SU-DHL-6 (cell line): ENCODE results near the gene CCDC63.

Source experiments
- H2AFZ ChIP-seq: fragments of 200-600 bp; sonication (generic); 2 replicates; pipeline ENCODE4 v1.6.1; 2014; ENCODE audit warnings: low read depth, mild to moderate bottlenecking, moderate library complexity, mixed read lengths, antibody characterized with exemption, low read length; ENCODE audit not compliant: severe bottlenecking
- H3F3A ChIP-seq: fragments of 200-600 bp; shearing (Covaris generic); 2 replicates; pipeline ENCODE4 v1.6.0; 2016; ENCODE audit warnings: antibody characterized with exemption, mild to moderate bottlenecking; ENCODE audit not compliant: insufficient read depth
- H3K27ac ChIP-seq: fragments of 200-600 bp; sonication (generic); 2 replicates; pipeline ENCODE4 v1.5.1; 2016; ENCODE audit warnings: low read depth, mild to moderate bottlenecking, low read length, moderate library complexity, mixed read lengths
- H3K27me3 ChIP-seq: fragments of 200-600 bp; sonication (generic), shearing (Covaris generic); 2 replicates; pipeline ENCODE4 v1.6.0; 2014; ENCODE audit warnings: mild to moderate bottlenecking, low read length
- H3K36me3 ChIP-seq: fragments of 200-600 bp; sonication (generic); 2 replicates; pipeline ENCODE4 v1.6.1; 2014; ENCODE audit warnings: mild to moderate bottlenecking, low read length, mixed read lengths
- H3K4me2 ChIP-seq: fragments of 300-600, 200-600 bp; shearing (Covaris generic), sonication (generic); 2 replicates; pipeline ENCODE4 v1.6.0; 2014; ENCODE audit warnings: low read length, low read depth, mild to moderate bottlenecking; ENCODE audit not compliant: poor library complexity, severe bottlenecking
- H3K4me3 ChIP-seq: fragments of 200-600 bp; sonication (generic); 2 replicates; pipeline ENCODE4 v1.5.1; 2014; ENCODE audit warnings: antibody characterized with exemption, low read length, mild to moderate bottlenecking, mixed read lengths; ENCODE audit not compliant: insufficient read depth, poor library complexity, severe bottlenecking
- H3K79me2 ChIP-seq: fragments of 200-600 bp; sonication (generic); 2 replicates; pipeline ENCODE4 v1.6.1; 2014; ENCODE audit warnings: mild to moderate bottlenecking, low read length, moderate library complexity; ENCODE audit not compliant: insufficient read depth
- H3K9ac ChIP-seq: fragments of 200-600 bp; sonication (generic); 2 replicates; pipeline ENCODE4 v1.7.0; 2014; ENCODE audit warnings: mild to moderate bottlenecking, low read length
- H3K9me2 ChIP-seq: fragments of 200-600 bp; sonication (generic); replicated peaks from 2 replicates; pipeline ENCODE4 v1.6.1; 2014; ENCODE audit warnings: low read length; ENCODE audit not compliant: insufficient read depth
- H3K9me3 ChIP-seq: fragments of 200-600 bp; sonication (generic); 2 replicates; pipeline ENCODE4 v1.6.1; 2014; ENCODE audit warnings: low read length, mixed read lengths; ENCODE audit not compliant: insufficient read depth
- H4K20me1 ChIP-seq: fragments of 200-600 bp; sonication (generic); 2 replicates; pipeline ENCODE4 v1.6.1; 2014; ENCODE audit warnings: low read depth, mild to moderate bottlenecking, antibody characterized with exemption, low read length, moderate library complexity, mixed read lengths
- CTCF ChIP-seq: fragments of 200-600 bp; sonication (generic); IDR thresholded peaks from one replicate; pipeline ENCODE4 v1.5.1; 2017; ENCODE audit warnings: antibody characterized with exemption, mild to moderate bottlenecking, low read length, moderate library complexity; ENCODE audit not compliant: insufficient read depth, poor library complexity, severe bottlenecking
- EZH2phosphoT487 ChIP-seq: fragments of 200-600 bp; sonication (generic), shearing (Covaris generic); conservative IDR thresholded peaks from 2 replicates; pipeline ENCODE4 v1.6.1; 2018; ENCODE audit warnings: mild to moderate bottlenecking, antibody characterized with exemption, low read length, moderate library complexity, mixed read lengths

The CCDC63 gene

GRCh38 chr12:110907583-110907982, 60.8 kb downstream of the CCDC63 start:
- Histone ChIP-seq H3K27me3 (no peaks in the 10 kb centered on the region), H3F3A (no peaks in the 10 kb centered on the region; the same call in 1 of the 2 replicates), H3K4me2 (no peak overlapping the region), H3K9me2 (no peaks in the 10 kb centered on the region), H3K36me3 (no peaks in the 10 kb centered on the region), H3K9ac (no peak overlapping the region), H4K20me1 (no peaks in the 10 kb centered on the region), H2AFZ (no peak overlapping the region), H3K79me2 (no peaks in the 10 kb centered on the region), H3K4me3 (no peak overlapping the region), H3K9me3 (no peaks in the 10 kb centered on the region), H3K27ac (no peak overlapping the region)
- TF ChIP-seq CTCF (no peak), EZH2phosphoT487 (no peak)

DNA sequence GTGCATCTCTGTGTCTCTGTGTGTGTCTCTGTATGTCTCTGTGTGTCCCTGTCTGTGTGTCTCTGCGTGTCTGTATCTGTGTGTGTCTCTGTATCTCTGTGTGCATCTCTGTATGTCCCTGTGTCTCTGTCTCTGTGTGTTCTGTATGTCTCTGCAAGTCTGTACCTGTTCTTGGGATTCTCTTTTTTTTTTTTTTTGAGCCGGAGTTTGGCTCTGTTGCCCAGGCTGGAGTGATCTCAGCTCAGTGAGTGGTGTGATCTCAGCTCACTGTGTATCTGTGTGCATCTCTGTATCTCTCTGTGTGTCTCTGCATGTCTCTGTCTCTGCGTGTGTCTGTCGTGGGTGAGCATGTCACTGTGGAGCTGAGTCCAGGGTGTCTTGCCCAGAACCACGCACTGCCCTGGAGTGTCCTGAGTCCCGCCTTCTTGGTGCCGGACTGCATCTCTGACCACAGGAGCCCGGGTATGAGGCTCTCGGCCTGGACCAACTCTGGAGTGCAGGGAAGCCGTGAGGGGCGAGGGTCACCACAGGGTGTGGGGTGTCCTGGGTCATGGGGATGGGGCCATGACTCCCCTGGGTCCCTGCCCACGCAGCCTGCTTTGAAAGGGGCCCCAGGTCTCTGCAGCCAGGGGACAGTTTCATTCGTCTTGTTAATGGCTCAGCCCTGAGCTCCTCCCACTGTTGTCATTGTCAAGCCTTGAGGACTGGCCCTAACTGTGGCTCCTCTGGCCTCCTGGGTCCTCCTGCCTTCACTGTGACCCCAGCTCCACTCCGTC, 61.8 kb downstream of the CCDC63 start:
- Histone ChIP-seq H3K9ac (no peak overlapping the region), H3K4me2 (no peak overlapping the region), H3K9me2 (no peaks in the 10 kb centered on the region), H2AFZ (no peak overlapping the region), H3K9me3 (no peaks in the 10 kb centered on the region), H3K36me3 (no peaks in the 10 kb centered on the region), H3K79me2 (no peaks in the 10 kb centered on the region), H4K20me1 (no peaks in the 10 kb centered on the region), H3K27me3 (no peaks in the 10 kb centered on the region), H3K4me3 (no peak overlapping the region), H3K27ac (no peak overlapping the region), H3F3A (no peaks in the 10 kb centered on the region; the same call in 1 of the 2 replicates)
- no peak for TF ChIP-seq CTCF
- no peak for TF ChIP-seq EZH2phosphoT487

- H3K9ac ChIP-seq: no peak overlapping the region
- no peaks in the 10 kb centered on the region for H3K27me3 ChIP-seq
- peak overlapping the region; percentile 85; the same call in 1 of the 2 replicates for H3K27ac ChIP-seq
These were observed 65.5 kb downstream of the CCDC63 start for GRCh38 chr12:110912263-110912662.

More at GRCh38 chr12:110912263-110912662, 65.5 kb downstream of the CCDC63 start:
- H3K36me3 ChIP-seq: no peaks in the 10 kb centered on the region
- H3K9me3 ChIP-seq: no peaks in the 10 kb centered on the region
- H4K20me1 ChIP-seq: no peaks in the 10 kb centered on the region
- H3K4me3 ChIP-seq: no peak overlapping the region
- H3K4me2 ChIP-seq: no peak overlapping the region
- H3K79me2 ChIP-seq: no peaks in the 10 kb centered on the region
- no peak for TF ChIP-seq EZH2phosphoT487
- TF ChIP-seq CTCF: no peak
- H3K9me2 ChIP-seq: no peaks in the 10 kb centered on the region
- H3F3A ChIP-seq: no peaks in the 10 kb centered on the region; the same call in 1 of the 2 replicates
- H2AFZ ChIP-seq: no peak overlapping the region
